Measurements from ENCODE around the gene MUC16. TPM values are rescaled to one million over a fixed set of nuclear protein-coding genes. Genes with fewer than 3 reads are reported as not detected.
"Not testable (repeated sequence)": the region's sequence is repeated elsewhere in the genome, so short reads cannot be mapped to it uniquely, and the experiment has no call there.

The MUC16 gene
- not detected for total RNA-seq

GRCh38 chr19:9009935-9010651 lies at the start of gene MUC16:
Gene MUC16 (minus strand): TSS chr19:9010409.
- POLR2A ChIA-PET, result no interaction called here
- no peak for ATAC-seq
- Mint-ChIP-seq H3K36me3 (ENCODE audit: low read depth) (no peaks in the 10 kb centered on the region), H3K27ac (no peak within 1 kb of the TSS), H3K9me3 (peaks cover 3% of the 10 kb centered on the region), H3K27me3 (peaks cover 7% of the 10 kb centered on the region), H3K4me3 (no peak within 1 kb of the TSS), H3K4me1 (ENCODE audit: low read depth) (no peaks in the 10 kb centered on the region)
- no peak for DNase-seq
- no peak for TF ChIP-seq CTCF (IDR thresholded peaks at IDR 0.05)
- CTCF ChIA-PET, result no interaction called here
- intact Hi-C loops (cut with micrococcal nuclease), result no loop called here

- TF ChIP-seq CTCF (IDR thresholded peaks at IDR 0.05), result no peak
- intact Hi-C loops (cut with micrococcal nuclease), result no loop called here
- Mint-ChIP-seq H3K9me3 (no peaks in the 10 kb centered on the region), H3K4me1 (ENCODE audit: low read depth) (no peaks in the 10 kb centered on the region), H3K36me3 (ENCODE audit: low read depth) (no peaks in the 10 kb centered on the region), H3K4me3 (no peak overlapping the region), H3K27me3 (peaks cover 3% of the 10 kb centered on the region), H3K27ac (no peak overlapping the region)
- ChIA-PET CTCF (no interaction called here), POLR2A (no interaction called here)
- no peak for ATAC-seq
- no peak for DNase-seq
Observed at GRCh38 chr19:9058905-9059667, 48.9 kb upstream of the MUC16 start.

GRCh38 chr19:9057505-9058258 lies 47.5 kb upstream of the MUC16 start:
- ChIA-PET CTCF (no interaction called here), POLR2A (interaction anchor here (0.5 kb wide), 1 partner anchor 39 kb away, joined by 3 read pairs; no protein-coding TSS in a partner anchor)
- intact Hi-C loops (cut with micrococcal nuclease), result no loop called here
- no peak for ATAC-seq
- Mint-ChIP-seq H3K27ac (no peak overlapping the region), H3K27me3 (peaks cover 3% of the 10 kb centered on the region), H3K9me3 (no peaks in the 10 kb centered on the region), H3K36me3 (ENCODE audit: low read depth) (no peaks in the 10 kb centered on the region), H3K4me3 (no peak overlapping the region), H3K4me1 (ENCODE audit: low read depth) (no peaks in the 10 kb centered on the region)
- no peak for DNase-seq
- TF ChIP-seq CTCF (IDR thresholded peaks at IDR 0.05), result no peak

GRCh38 chr19:9056131-9056530 lies 45.9 kb upstream of the MUC16 start:
- H3K4me3 Mint-ChIP-seq; H3K27me3 Mint-ChIP-seq; H3K36me3 Mint-ChIP-seq (ENCODE audit: low read depth); POLR2A ChIA-PET; CTCF ChIA-PET; ATAC-seq; H3K27ac Mint-ChIP-seq; H3K9me3 Mint-ChIP-seq; DNase-seq; H3K4me1 Mint-ChIP-seq (ENCODE audit: low read depth); intact Hi-C loops (cut with micrococcal nuclease): not testable (repeated sequence)

- no peak for TF ChIP-seq CTCF (IDR thresholded peaks at IDR 0.05)
- Mint-ChIP-seq H3K4me3 (no peak overlapping the region), H3K9me3 (no peaks in the 10 kb centered on the region), H3K36me3 (ENCODE audit: low read depth) (no peaks in the 10 kb centered on the region), H3K4me1 (ENCODE audit: low read depth) (no peaks in the 10 kb centered on the region), H3K27ac (no peak overlapping the region), H3K27me3 (peaks cover 6% of the 10 kb centered on the region)
- DNase-seq (no peak), ATAC-seq (no peak)
- ChIA-PET CTCF (no interaction called here), POLR2A (no interaction called here)
- intact Hi-C loops (cut with micrococcal nuclease), result no loop called here
Observed at GRCh38 chr19:9054765-9055164, 44.6 kb upstream of the MUC16 start.
